HG02678 (cell line): ENCODE data around the gene COLEC11.

Experiments
- ATAC-seq: cut with Tn5 transposase; IDR thresholded peaks from one replicate; pipeline ENCODE4 v1.9.1; 2021; ENCODE audit warnings: mild to moderate bottlenecking, moderate library complexity; ENCODE audit not compliant: unreplicated experiment

The COLEC11 gene

GRCh38 chr2:3584608-3585260 is 10.2 kb upstream of the COLEC11 start:
- no peak for ATAC-seq

GRCh38 chr2:3585261-3586109 is 9.4 kb upstream of the COLEC11 start:
- ATAC-seq = no peak

GRCh38 chr2:3586220-3586619 is 8.7 kb upstream of the COLEC11 start:
- no peak for ATAC-seq

GRCh38 chr2:3587021-3587420 is 7.9 kb upstream of the COLEC11 start:
- no peak for ATAC-seq

GRCh38 chr2:3587432-3587831 is 7.5 kb upstream of the COLEC11 start:
- no peak for ATAC-seq

- ATAC-seq = no peak
These were observed 6.8 kb upstream of the COLEC11 start for GRCh38 chr2:3588084-3588483.

GRCh38 chr2:3589086-3589485 is 5.8 kb upstream of the COLEC11 start:
- ATAC-seq = no peak

- ATAC-seq = no peak
These were observed 492 bp downstream of the COLEC11 start for GRCh38 chr2:3595404-3595803.

GRCh38 chr2:3595985-3596384 is 1.1 kb downstream of the COLEC11 start:
- ATAC-seq = peak; percentile 95

- ATAC-seq = no peak
These were observed 2.0 kb downstream of the COLEC11 start for GRCh38 chr2:3596901-3597417.

- peak; percentile 42 for ATAC-seq
These were observed 2.7 kb downstream of the COLEC11 start for GRCh38 chr2:3597567-3597966.

GRCh38 chr2:3598197-3598910 is 3.4 kb downstream of the COLEC11 start:
- ATAC-seq = no peak

- ATAC-seq = no peak
These were observed 4.3 kb downstream of the COLEC11 start for GRCh38 chr2:3598912-3599854.

- no peak for ATAC-seq
These were observed 5.4 kb downstream of the COLEC11 start for GRCh38 chr2:3600256-3600855.

GRCh38 chr2:3601561-3602271 is 6.8 kb downstream of the COLEC11 start:
- ATAC-seq = no peak

- ATAC-seq = no peak
These were observed 7.8 kb downstream of the COLEC11 start for GRCh38 chr2:3602553-3603339.

- ATAC-seq = no peak
These were observed 8.8 kb downstream of the COLEC11 start for GRCh38 chr2:3603536-3604206.
